Glomerular endothelial cell (primary cell): Measurements from ENCODE around the gene COL7A1. TPM values are rescaled to one million over a fixed set of nuclear protein-coding genes. Genes with fewer than 3 reads are reported as not detected.
"Not testable (repeated sequence)": the region's sequence is repeated elsewhere in the genome, so short reads cannot be mapped to it uniquely, and the experiment has no call there.

Source experiments
- DNase-seq: peaks from one replicate; pipeline ENCODE4 v3.0.0-alpha.2; 2011; ENCODE audit warnings: low read depth, low spot score; ENCODE audit errors: extremely low read depth
- total RNA-seq: library from RNA; depleted of rRNA; stranded (reverse); fragments of >200 nt; gene quantifications from 2 replicates; pipeline ENCODE4 v1.2.3, GENCODE V29; 2015

The COL7A1 gene
- total RNA-seq, 1 donor from 2014 or later: 25.0 TPM

GRCh38 chr3:48548126-48548525 lies 47.0 kb downstream of the COL7A1 start:
- DNase-seq: no peak

DNA sequence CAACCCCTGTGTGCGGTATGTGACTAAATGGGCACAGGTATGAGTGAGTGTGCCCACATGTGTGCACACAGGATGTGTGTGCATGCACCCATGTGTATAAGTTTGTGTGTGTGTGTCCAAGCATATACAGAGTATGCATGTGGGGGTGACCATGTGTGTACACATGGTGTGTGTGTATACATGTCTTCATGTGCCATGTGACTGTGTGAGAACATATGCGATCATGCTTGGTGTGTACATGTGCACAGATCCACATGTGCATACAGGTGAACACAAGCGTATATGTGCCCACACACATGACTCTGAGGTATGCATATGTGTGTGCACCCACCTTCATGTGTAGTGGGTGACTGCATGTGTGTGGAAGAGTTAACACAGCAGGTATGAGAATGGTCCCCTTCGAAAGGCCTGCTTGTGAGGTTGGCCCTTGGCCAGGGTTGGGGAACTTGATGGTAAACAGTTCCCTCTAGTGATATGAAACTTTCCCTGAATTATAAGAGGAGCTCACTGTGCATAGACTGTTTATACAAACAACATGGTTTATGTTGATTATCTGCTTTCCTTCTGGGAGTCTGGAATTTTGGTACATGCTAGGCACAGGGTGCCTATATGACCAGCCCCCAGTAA lies 48.8 kb downstream of the COL7A1 start:
- DNase-seq: no peak

- no peak for DNase-seq
Measured at GRCh38 chr3:48544141-48544540, 51.0 kb downstream of the COL7A1 start.

DNA sequence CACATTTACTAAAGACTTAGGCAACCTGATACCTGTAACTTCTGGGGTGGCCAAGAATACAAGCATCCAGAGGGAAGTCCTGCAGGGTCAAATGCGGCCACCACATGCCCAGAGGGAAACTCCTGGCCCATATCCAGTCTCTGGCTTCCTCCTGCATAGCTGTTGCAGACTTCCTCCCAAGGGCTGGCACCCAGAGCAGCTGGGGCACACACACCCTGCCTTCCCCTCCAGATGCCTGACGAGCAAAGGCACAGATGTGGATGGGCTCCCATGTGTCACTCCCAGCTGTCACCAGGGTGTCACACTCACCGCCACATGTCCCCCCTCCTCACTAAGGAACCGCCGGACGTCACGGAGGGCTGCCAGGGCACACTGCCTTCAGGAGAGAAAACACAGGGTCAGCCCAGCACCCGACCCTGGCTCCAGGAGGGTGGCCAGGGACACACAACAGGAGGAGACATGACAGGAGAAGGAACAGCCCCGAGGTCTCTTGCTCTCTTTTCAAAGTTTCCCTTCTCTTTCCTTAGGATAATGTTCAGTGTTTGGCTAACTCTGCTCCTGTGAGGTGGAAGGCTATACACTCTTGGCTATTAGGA lies 51.8 kb downstream of the COL7A1 start:
- DNase-seq: no peak

DNA sequence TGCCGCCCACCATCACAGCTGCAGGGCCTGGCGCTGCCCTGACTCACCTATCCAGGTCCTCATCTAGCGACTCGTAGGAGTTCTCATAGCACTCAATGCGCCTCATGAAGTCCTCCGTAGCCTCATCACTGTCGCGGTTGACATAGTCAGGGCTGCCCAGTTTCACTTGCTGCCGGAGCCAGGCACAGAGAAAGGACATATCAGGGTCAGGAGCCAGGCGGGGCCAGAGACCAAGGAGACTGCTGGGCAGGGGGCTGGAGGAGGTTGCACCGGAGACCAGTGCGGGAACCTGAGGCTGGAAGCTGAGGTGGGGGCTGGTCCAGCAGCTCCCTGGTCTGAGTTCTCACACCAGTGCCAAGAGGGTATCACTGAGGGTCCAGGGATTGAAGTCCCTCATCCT lies 56.7 kb downstream of the COL7A1 start:
- no peak for DNase-seq

- no peak for DNase-seq
Measured at GRCh38 chr3:48536785-48537184, 58.3 kb downstream of the COL7A1 start.

GRCh38 chr3:48536116-48536515 lies 59.0 kb downstream of the COL7A1 start:
- no peak for DNase-seq

DNA sequence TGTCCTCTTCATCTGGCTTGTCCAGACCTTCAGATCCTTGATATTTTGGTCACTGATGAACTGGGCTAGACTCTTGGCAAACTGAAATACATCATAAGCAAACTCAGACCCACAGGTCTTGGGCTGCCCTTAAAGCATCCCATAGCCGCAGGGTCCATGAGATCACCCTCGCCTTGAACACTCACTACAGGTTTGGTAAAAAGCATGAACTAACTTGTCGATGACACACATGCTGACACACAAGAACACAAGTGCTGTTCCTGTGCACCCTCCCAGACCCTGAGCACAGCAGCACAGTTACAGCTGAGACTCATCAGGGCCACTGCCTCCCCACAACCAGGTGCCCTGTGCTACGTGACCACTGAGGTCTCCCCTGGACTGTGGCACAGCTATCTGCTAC lies 59.6 kb downstream of the COL7A1 start:
- no peak for DNase-seq

GRCh38 chr3:48532977-48533337 lies 62.2 kb downstream of the COL7A1 start:
- no peak for DNase-seq

- DNase-seq: no peak
Measured at GRCh38 chr3:48532271-48532976, 62.7 kb downstream of the COL7A1 start.

DNA sequence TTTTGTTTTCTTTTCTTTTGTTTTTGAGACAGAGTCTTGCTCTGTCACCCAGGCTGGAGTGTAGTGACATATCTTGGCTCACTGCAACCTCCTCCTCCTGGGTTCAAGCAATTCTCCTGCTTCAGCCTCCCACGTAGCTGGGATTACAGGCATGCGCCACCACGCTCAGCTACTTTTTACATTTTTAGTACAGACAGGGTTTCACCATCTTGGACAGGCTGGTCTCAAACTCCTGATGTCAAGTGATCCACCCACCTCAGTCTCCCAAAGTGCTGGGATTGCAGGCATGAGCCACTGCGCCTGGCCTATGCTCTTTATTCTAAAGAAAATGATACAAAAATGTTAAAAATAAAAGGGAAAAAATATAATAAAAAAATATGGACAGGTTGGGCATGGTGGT lies 64.4 kb downstream of the COL7A1 start:
- not testable (repeated sequence) for DNase-seq

DNA sequence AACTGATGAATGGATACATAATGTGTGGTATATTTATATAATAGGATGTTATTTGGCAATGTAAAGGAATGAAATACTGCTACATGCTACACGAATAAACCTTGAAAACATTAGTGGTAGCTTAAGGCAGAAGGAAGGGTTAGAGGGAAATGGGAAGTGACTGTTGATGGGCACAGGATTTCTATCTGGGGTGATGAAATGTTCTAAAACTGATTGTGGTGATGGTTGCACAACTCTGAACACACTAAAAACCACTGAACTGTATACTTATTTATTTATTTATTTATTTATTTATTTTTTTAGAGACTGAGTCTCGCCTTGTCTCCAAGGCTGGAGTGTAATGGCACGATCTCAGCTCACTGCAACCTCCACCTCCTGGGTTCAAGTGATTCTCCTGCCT lies 66.4 kb downstream of the COL7A1 start:
- DNase-seq: no peak

DNA sequence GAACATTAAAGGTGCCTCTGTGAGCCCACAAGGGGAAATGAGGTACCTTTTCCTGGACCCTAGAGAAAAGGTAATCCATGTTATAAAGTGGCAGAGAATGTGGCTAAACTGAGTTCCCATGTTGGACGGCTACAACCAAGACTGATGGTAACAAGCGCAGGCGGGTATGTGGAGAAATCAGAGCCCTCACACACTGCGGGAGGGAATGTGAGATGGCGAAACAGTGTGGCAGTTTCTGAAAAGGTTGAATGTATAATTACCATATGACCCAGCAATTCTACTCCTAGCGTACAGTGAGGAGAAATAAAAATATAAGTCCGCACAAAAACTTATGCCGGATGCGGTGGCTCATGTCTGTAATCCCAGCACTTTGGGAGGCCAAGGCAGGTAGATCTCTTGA lies 67.1 kb downstream of the COL7A1 start:
- no peak for DNase-seq

GRCh38 chr3:48524970-48525369 lies 70.2 kb downstream of the COL7A1 start:
- DNase-seq: no peak

DNA sequence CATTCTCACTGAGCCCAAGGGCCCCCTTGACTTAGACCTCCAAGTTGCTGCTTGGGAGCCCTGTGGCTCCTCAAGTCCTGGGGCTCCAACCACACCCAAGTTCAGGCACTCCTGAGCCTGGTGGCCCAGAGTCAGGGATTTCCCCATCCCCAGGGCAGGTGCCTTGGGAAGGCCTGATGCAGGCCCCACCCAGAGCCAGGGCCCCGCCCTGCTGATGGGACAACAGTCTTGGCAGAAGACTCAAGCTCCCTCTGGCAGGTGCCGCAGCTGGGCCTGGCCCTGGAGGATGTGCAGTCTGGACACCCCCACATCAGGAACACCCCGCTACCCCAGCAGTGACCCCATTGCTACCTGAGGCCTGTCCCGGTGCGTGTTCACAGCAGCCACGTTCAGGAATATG lies 73.5 kb downstream of the COL7A1 start:
- no peak for DNase-seq

- no peak for DNase-seq
Measured at GRCh38 chr3:48519277-48519643, 75.9 kb downstream of the COL7A1 start.

DNA sequence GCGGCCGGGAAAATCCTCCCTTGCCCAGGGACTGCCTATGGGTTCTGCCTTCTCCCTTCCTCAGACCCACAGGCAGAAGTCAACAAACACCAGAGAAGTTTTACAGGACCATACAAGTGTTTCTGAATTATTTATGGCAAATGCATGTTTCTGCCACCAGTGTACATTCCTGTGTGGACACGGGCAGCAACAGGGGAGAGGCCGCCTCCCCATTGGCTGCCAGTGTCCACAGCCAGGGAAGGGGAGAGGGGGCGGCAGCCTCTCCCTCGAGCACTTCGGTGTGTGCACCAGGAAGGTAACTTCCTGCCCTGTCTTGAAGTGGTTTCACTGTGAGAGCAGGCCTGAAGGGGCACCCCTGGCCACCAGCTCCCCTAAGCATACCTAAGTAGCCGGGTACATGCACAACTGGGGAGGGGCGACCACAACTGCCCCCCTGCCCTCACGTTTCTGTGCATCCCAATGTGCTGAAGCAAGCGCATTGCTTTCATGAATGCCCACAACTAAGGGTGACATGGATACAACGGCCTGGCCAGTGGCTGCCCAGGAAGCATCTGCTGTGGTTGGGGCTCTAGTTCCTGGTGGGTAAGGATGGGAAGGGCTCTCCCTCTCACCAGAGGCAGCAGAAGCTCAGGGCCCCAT lies 76.4 kb downstream of the COL7A1 start:
- DNase-seq: no peak

DNA sequence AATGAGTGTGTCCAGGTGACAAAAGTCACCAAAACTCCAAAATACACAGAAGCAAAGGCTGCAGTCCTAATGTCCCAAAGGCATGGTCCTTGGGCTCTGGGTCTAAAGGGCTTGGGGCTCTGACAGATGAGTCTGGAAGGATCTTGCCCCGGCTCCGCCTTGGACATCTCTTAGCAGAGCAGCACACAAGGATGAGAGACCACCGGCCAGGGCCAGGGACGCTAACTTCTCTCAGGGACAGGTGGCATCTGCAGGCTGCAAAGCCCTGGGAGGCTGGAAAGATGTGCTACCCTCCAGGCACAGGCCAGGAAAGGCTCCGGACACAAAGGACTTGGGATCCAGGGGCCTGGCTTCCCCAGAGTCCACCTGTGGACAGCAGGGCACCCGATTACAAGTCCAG lies 77.1 kb downstream of the COL7A1 start:
- DNase-seq: no peak

GRCh38 chr3:48516571-48516970 lies 78.6 kb downstream of the COL7A1 start:
- no peak for DNase-seq

GRCh38 chr3:48514431-48515227 lies 80.5 kb downstream of the COL7A1 start:
- DNase-seq: no peak
